GM18505 (cell line): Measurements from ENCODE around the gene PDILT.

Source experiments
- ATAC-seq: cut with Tn5 transposase; IDR thresholded peaks from one replicate; pipeline ENCODE4 v1.9.1; 2021; ENCODE audit not compliant: unreplicated experiment
- POLR2A ChIP-seq: IDR thresholded peaks from 4 replicates; pipeline ENCODE4 v1.6.1; 2011; ENCODE audit warnings: borderline replicate concordance; ENCODE audit not compliant: insufficient read depth, insufficient read length; ENCODE audit errors: extremely low read depth

Gene PDILT

GRCh38 chr16:20349615-20350014, 54.9 kb downstream of the PDILT start:
- no peak for ATAC-seq
- no peak for TF ChIP-seq POLR2A

- no peak for ATAC-seq
- no peak for TF ChIP-seq POLR2A
Observed at GRCh38 chr16:20348365-20349185, 56.0 kb downstream of the PDILT start.

GRCh38 chr16:20347666-20348364, 56.7 kb downstream of the PDILT start:
- no peak for TF ChIP-seq POLR2A

GRCh38 chr16:20344611-20345010, 59.9 kb downstream of the PDILT start:
- TF ChIP-seq POLR2A, result no peak
- no peak for ATAC-seq

More at GRCh38 chr16:20347666-20348364, 56.7 kb downstream of the PDILT start:
- ATAC-seq, result no peak

GRCh38 chr16:20339744-20340143, 64.8 kb downstream of the PDILT start:
- no peak for TF ChIP-seq POLR2A
- ATAC-seq, result no peak

GRCh38 chr16:20336955-20337354, 67.6 kb downstream of the PDILT start:
- no peak for ATAC-seq
- no peak for TF ChIP-seq POLR2A

GRCh38 chr16:20334396-20334795, 70.1 kb downstream of the PDILT start:
- no peak for ATAC-seq
- no peak for TF ChIP-seq POLR2A

- no peak for ATAC-seq
- no peak for TF ChIP-seq POLR2A
Observed at GRCh38 chr16:20333120-20333519, 71.4 kb downstream of the PDILT start.

GRCh38 chr16:20332411-20332810, 72.1 kb downstream of the PDILT start:
- ATAC-seq, result no peak
- no peak for TF ChIP-seq POLR2A

- TF ChIP-seq POLR2A, result no peak
- no peak for ATAC-seq
Observed at GRCh38 chr16:20331635-20332034, 72.9 kb downstream of the PDILT start.

- no peak for ATAC-seq
- TF ChIP-seq POLR2A, result no peak
Observed at GRCh38 chr16:20329392-20330138, 75.0 kb downstream of the PDILT start.

GRCh38 chr16:20327444-20328041, 77.0 kb downstream of the PDILT start, which contains the start of gene GP2:
Gene GP2 (minus strand): TSS chr16:20327513. CDS start chr16:20326431, 1,082 bp downstream.
- no peak for TF ChIP-seq POLR2A

GRCh38 chr16:20326321-20326720, 78.2 kb downstream of the PDILT start:
- no peak for ATAC-seq
- no peak for TF ChIP-seq POLR2A

More at GRCh38 chr16:20327444-20328041, 77.0 kb downstream of the PDILT start, which contains the start of gene GP2:
- no peak for ATAC-seq
